BJ (cell line): ENCODE results near the gene TANK. TPM values are rescaled to one million over a fixed set of nuclear protein-coding genes. Genes with fewer than 3 reads are reported as not detected.

Source experiments
- CTCF ChIA-PET: fragments of 350-600 bp; formaldehyde crosslinking; extraction: SDS; loops from one replicate; lab custom pipeline; 2021; ENCODE audit warnings: antibody characterized with exemption, inconsistent platforms; lab: Yijun Ruan, JAX
- POLR2A ChIA-PET: fragments of 300-600 bp; sonication (Branson Sonifier 250); formaldehyde crosslinking; extraction: SDS; loops from one replicate; lab custom pipeline; 2021; ENCODE audit warnings: antibody characterized with exemption; lab: Charles Lee
- DNase-seq: peaks from one replicate; pipeline ENCODE4 v3.0.0-alpha.2; 2011; ENCODE audit warnings: low read depth
- H3K27me3 ChIP-seq: 2 replicates; pipeline ENCODE4 v1.6.0; 2011; ENCODE audit warnings: low read length; ENCODE audit not compliant: control insufficient read depth, insufficient read depth
- H3K36me3 ChIP-seq: 2 replicates; pipeline ENCODE4 v1.5.1; 2011; ENCODE audit warnings: low read length; ENCODE audit not compliant: control insufficient read depth, insufficient read depth
- H3K4me3 ChIP-seq: 2 replicates; pipeline ENCODE4 v1.5.1; 2011; ENCODE audit warnings: low read depth, mild to moderate bottlenecking, control low read depth, low read length
- polyA plus RNA-seq: library from polyadenylated mRNA; depleted of rRNA; stranded (reverse); fragments of >200 nt; gene quantifications from 2 replicates; pipeline ENCODE4 v1.2.3, GENCODE V29; 2011
- TF ChIP-seq, protein P1 (sequence below): IDR thresholded peaks from 2 replicates; pipeline ENCODE4 v1.5.1; 2011; ENCODE audit warnings: low read depth, mild to moderate bottlenecking, control low read depth, inconsistent platforms, low read length, moderate library complexity; ENCODE audit not compliant: insufficient read depth

The TANK gene
- polyA plus RNA-seq, 1 experiment: 29.8 TPM

DNA sequence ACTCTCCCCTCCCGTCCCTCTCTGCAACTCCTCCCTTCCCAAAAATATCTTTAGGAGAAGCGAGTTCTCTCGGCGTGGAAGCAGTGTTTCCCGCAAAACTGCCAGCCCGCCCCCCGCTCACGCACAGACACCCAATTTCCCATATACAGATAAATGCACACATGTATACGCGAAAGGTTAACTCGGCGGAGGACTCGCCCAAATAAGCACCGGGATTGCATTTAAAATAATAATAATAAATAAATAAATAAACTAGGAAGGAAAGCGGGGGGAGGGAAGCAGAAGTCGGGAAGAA lies 78.0 kb downstream of the TANK start:
- no peaks in the 10 kb centered on the region for H3K27me3 ChIP-seq
- peak overlapping the region; percentile 64 for H3K4me3 ChIP-seq
- H3K36me3 ChIP-seq: no peaks in the 10 kb centered on the region
- TF ChIP-seq, protein P1, sequence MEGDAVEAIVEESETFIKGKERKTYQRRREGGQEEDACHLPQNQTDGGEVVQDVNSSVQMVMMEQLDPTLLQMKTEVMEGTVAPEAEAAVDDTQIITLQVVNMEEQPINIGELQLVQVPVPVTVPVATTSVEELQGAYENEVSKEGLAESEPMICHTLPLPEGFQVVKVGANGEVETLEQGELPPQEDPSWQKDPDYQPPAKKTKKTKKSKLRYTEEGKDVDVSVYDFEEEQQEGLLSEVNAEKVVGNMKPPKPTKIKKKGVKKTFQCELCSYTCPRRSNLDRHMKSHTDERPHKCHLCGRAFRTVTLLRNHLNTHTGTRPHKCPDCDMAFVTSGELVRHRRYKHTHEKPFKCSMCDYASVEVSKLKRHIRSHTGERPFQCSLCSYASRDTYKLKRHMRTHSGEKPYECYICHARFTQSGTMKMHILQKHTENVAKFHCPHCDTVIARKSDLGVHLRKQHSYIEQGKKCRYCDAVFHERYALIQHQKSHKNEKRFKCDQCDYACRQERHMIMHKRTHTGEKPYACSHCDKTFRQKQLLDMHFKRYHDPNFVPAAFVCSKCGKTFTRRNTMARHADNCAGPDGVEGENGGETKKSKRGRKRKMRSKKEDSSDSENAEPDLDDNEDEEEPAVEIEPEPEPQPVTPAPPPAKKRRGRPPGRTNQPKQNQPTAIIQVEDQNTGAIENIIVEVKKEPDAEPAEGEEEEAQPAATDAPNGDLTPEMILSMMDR: no peak
- DNase-seq: no peak
- ChIA-PET CTCF (interaction anchor here (1.6 to 1.8 kb wide), 3 partner anchors 8 to 15 kb away, joined by 3 to 14 read pairs (median 5); no protein-coding TSS in a partner anchor), POLR2A (no interaction called here)

DNA sequence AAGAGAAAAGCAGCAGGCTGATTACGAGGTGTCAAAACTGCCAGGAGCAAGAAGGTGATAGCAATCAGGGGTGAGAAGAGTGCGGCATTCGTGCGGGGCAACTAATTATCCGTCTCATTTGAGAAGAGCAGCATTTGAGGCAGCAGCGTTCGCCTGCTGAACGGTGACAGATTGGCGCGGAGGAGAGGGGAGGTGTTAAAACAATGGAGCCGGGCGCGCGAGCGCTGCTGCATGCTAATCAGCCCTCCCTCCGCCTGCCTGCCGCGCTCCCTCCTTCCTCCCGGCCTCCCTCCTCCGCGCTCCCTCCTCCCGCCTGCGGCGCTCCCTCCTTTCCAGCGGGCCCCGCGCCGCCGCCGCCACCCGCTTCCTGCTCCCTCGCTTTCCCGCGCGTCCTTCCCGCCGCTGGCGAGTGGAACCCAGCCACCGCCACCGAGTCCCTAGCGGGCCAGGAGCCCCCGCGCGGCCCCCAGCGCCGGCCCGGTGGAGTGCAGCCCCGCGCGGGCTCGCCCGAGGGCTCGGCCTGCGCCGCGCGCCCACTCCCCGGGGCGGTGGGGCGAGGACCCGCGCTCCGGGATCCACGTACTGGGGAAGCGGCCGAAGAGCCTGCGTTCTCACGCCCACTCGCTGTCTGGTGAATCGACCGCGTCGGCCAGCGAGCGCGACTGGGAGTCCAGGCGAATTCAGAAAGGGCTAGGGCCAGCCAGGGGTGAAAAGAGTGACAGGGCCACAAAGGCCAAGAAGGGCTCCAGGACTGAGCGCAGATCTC lies 78.5 kb downstream of the TANK start:
- TF ChIP-seq, protein P1: no peak
- H3K36me3 ChIP-seq: no peaks in the 10 kb centered on the region
- DNase-seq: no peak
- POLR2A ChIA-PET: no interaction called here
- no peaks in the 10 kb centered on the region for H3K27me3 ChIP-seq
- H3K4me3 ChIP-seq: peak overlapping the region; percentile 64
- CTCF ChIA-PET: no interaction called here

DNA sequence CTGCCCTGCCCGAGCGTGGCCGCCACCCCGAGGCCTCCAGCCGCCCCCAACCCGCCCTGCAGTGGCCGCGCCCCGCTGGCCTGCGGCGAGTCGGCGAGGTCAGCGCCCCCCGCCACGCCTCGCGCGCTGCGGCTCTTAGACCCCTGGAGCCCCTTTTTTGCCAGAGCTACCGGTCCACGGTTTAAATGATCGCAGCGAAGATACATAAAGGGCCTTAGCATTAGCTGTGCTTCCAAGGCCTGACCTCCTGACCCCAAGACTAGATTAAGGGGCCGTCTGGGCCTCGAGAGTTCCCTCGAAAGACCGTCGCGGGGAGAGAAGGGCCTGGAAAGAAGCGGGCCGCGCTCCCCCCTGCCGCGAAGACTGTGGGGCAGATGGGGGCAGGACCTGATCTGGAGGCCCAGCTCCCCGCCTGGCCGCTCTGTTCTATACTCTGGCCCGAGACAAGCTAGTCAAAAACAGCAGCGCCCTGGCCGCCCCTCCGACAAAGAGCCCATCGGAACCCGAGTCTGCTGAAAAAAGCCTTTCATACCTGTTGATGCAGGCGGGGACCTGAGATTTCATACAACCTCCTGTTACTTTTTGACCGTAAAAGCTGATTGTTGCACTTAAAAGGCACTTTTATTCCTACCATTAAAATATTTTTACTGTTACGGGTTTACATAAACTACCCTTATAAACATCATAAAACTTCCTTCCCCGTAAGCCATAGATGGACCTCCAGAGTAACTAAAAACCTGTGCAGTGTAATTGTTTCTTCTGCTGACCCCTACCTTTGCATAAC lies 79.3 kb downstream of the TANK start:
- TF ChIP-seq, protein P1: no peak
- 0 out of 2 replicates have a peak, but pooled peaks cover 2% of the 10 kb centered on the region for H3K27me3 ChIP-seq
- ChIA-PET POLR2A (no interaction called here), CTCF (interaction anchor here (1.0 to 4.2 kb wide), 5 partner anchors 11 to 34 kb away, joined by 3 to 26 read pairs (median 3); no protein-coding TSS in a partner anchor)
- no peaks in the 10 kb centered on the region for H3K36me3 ChIP-seq
- no peak for DNase-seq
- peak overlapping the region; percentile 64; the same call in 1 of the 2 replicates for H3K4me3 ChIP-seq

DNA sequence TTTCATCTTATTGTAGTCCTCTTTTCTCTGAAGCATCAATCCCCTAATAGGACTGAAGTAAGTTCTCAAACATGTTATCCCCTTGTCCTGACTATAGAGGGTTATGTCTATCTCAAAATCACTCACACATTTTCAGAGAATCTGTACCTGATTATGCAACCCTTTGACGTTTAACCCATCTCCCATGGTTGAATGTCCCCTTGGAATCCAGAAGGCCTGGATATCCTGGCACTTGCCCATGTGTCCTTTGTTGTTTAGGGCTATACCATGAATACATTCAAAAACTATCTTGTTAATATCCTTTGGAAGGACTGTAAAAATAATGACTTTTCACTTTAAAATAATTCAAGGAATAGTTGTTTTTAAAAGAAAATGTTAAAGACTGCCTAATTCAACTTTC lies 81.7 kb downstream of the TANK start:
- ChIA-PET POLR2A (no interaction called here), CTCF (interaction anchor here (4.2 kb wide), 1 partner anchor 9 kb away, joined by 26 read pairs; no protein-coding TSS in a partner anchor)

More for the DNA sequence above, 81.7 kb downstream of the TANK start:
- DNase-seq: no peak
- Histone ChIP-seq H3K36me3 (no peaks in the 10 kb centered on the region), H3K27me3 (peaks cover 8% of the 10 kb centered on the region), H3K4me3 (no peak overlapping the region)
- TF ChIP-seq, protein P1: no peak
